Loucy (cell line): ENCODE measurements around the gene IST1.

Experiments used
- CTCF ChIP-seq: fragments of 200-600 bp; sonication (generic); conservative IDR thresholded peaks from 2 replicates; pipeline ENCODE4 v1.5.1; 2014; ENCODE audit warnings: mild to moderate bottlenecking, antibody characterized with exemption, low read length
- EZH2phosphoT487 ChIP-seq: fragments of 200-600 bp; IDR thresholded peaks from 2 replicates; pipeline ENCODE4 v1.6.1; 2018; ENCODE audit warnings: antibody characterized with exemption, mild to moderate bottlenecking, moderate library complexity, borderline replicate concordance

- TF ChIP-seq CTCF: no peak
- no peak for TF ChIP-seq EZH2phosphoT487
Measured at GRCh38 chr16:71916397-71916920, 21.1 kb downstream of the IST1 start.
